HG03097 (cell line): ENCODE results near the gene LSS.

ENCODE experiments used
- ATAC-seq: cut with Tn5 transposase; IDR thresholded peaks from one replicate; pipeline ENCODE4 v1.9.1; 2021; ENCODE audit not compliant: unreplicated experiment, low FRiP score

Gene LSS

DNA sequence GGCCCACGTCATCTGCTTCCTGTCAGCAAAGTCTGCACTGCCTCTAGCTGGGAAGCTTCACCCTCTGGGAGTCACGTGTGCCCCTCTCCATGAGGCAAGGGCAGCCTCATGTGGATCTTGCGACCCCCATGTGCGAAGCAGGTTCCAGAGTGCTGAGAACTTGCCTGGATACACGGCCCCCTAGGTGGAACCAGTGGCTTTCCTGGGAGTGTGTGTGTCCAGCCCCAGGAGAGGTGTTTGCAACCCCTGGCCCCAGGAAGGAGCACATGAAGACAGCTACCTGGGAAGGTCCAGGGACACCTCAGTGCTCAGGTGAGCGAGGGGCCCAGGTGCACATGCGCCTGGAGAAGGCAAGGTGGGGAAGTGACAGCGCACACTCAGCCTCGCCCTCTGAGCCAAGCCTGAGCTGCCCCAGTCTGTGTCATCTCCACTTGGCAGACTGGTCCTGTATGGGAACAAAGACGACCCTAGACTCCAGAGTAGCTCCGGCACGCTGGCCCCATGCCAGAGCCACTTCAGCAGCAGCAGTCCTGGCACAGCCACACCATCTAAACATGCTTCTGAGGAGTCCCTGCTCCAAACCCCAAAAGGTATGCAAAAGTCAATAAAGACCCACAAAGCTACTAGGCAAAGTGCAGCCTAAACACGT is 8.9 kb downstream of the LSS start:
- no peak for ATAC-seq

DNA sequence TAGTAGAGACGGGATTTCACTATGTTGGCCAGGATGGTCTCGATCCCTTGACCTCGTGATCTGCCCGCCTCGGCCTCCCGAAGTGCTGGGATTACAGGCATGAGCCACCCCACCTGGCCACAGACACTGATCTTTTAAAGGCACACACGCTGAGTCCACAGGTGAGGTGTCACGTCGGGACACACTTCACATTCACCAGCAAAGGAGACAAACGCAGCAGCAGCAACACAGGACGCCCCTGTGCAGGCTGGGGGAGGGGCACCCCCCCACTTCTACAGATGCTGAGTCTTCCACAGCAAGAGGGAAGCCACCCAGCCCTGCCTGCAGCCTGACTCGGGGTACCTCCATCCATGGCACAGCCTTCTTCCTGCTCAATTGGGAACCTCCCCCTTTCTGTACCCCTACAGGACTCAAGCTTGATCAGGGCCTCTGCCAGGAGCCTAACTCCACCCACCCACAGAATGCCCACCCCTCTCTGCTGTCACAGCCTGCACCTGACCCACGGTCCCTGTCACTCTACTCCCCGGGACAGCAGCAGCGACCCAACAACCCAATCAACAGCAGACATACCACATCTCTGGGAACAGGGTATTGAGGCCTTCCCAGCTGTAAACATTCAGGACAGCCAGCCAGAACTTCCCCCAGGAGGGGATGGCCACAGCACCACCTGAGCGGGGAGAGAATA is 9.5 kb downstream of the LSS start:
- no peak for ATAC-seq

DNA sequence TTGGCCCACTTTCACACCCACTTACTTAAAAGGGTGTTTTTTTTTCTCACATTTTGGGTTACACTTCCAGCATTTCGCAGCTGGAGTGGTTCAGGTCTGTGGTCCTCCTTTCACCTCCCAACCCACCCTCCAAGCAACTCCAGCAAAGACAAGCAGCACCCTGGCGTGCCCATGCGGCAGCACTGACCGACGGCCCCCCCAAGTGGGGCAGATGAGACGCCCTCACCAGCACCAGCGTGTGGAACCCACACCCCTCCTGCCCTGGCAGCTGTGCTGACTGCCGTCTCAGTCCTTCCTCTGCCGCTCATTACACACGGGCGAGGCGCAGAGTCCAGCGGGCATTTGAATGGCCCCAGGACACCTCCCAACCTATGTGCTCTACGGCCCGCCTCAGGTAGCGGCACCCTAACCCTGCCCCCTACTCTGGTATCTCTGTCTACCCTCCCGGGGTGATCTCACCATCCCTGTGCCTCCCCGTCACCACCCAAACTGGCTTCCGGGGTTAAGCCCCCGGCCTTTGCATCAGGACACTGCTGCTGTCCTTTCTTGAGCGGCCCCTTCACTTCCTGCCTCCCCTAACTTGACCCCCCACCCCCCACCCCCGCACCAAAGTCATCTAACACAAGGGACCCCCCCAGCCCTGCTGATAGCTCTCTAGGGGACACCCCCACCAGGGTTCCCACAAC is 10.9 kb downstream of the LSS start:
- no peak for ATAC-seq

DNA sequence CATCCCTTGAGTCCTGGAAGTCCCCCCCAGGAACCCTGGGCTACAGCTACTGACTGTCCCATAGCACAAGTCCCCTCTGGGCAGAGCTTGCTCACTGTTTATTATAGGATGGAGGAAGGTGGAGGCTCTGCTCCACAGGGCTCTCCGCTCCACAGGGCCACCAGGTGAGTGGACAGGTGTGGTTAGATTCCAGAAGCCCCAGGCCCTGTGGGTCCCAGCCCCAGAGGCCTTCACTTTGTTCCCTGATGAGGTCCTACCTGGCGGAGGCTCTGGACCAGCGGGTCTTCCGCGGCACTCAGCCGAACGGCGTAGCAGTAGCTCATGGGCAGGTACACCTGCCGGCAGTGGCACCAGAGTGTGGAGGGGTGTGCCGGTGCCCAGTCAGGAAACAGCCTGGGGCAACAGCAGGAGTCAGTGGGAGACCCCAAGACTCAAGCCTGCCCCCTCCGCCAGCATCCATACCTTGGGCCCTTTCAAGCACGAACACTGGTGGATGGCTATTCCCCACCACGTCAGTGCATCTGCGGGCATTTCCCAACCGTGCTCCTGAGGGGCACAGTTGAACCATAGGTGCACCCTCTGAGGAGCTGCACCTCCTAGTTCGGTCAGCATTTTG is 12.3 kb downstream of the LSS start:
- ATAC-seq: no peak

DNA sequence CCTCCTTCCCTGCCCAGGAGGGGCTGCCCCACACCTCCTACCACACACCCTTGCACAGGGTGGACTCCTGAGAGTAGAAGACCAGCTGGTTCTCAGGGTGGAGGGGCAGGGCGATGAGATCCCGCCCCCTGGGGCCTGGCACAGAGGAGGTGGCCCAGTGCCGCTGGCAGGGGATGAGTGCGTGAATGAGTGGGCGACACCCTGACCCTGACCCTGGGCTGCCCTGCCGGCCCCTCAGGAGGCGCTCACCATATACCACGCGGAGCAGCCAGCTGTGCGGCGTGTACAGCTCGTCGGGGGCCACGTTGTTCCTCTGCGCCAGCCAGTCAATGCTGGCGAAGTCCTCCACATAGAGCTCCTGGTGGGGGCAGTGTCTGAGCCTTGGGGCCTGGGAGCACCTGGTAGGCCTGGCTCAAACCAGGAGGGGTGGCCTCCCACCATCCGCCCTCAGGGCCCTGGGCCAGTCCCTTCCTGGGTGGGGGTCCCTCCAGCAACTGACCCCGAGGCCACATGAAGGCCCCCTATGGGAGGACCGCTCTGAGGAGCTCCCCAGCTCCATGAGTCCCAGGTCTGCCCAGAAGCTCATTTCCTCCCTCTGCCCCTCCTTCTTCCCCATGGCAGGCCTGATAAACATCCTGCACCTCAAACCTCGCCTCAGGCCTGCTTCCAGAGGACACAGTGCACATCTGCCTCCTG is 13.0 kb downstream of the LSS start:
- ATAC-seq: no peak

DNA sequence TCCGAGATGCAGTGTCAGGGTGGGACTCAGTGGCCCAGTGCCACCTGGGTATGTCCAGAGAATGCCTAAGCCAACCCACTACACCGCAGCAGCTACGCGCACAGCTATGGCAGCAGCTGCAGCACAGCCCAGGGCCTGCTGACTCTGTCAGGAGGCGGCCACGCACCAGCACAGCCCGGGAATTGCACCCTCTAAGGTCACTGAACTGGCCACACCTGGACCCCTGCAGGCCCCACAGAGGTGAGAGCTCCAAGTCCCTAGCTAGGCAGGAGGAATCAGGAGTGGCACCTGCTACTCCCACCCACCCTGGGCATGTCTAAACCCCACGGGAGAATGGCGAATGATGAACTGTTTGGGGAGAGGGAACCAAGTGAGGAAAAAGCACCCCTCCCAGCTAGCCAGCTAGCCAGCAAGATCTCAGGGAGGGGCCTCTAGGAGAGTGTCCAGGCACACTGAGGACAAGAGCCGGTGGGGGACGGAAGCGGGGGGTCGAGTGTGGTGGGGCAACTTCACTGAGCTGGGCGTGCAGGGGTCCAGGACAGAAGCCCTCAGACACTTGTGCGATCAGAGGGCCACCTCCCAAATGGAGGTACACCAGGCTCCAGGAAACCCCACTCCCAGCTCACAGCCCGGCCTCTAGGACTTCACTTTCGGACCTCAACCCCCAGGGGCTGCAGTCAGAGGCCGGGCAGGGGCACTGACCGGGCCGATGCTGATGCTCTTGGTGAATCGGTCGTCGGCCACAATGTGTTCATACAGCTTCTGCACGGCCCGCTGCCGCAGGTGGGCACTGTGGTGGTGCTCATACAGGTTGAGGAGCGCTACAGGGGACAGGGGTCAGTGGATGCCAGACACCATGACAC is 13.9 kb downstream of the LSS start:
- no peak for ATAC-seq

DNA sequence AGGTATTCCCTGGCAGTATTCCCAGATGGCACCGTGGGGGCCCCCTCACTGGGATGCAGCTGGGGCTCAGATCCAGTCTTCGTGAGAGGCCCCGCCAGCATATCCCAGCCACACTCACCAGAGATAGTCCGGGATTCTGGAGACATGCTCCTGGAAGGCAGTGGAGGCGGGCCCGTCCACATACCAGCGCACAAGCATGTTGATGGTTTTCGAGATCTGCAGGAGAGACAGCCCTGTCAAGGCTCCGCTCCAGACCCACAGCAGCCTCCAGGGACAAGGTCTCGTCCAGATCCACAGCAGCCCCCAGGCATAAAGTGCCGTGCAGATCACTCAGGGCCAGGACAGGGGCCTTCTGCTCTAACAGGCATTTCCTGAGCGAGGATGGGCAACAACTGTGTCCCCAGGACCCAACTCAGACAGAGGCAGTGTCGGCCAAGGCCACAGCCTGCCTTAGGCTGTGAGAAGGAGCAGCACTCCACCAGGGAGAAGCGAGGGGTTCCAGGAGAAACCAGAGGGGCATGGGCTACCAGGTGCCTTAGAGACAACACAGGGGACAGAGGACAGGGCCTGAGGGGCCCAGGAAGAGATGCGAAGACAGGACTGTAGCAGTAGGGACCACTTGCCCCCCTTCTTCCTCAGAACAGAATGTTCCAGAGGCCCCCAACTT is 14.8 kb downstream of the LSS start:
- ATAC-seq: no peak

DNA sequence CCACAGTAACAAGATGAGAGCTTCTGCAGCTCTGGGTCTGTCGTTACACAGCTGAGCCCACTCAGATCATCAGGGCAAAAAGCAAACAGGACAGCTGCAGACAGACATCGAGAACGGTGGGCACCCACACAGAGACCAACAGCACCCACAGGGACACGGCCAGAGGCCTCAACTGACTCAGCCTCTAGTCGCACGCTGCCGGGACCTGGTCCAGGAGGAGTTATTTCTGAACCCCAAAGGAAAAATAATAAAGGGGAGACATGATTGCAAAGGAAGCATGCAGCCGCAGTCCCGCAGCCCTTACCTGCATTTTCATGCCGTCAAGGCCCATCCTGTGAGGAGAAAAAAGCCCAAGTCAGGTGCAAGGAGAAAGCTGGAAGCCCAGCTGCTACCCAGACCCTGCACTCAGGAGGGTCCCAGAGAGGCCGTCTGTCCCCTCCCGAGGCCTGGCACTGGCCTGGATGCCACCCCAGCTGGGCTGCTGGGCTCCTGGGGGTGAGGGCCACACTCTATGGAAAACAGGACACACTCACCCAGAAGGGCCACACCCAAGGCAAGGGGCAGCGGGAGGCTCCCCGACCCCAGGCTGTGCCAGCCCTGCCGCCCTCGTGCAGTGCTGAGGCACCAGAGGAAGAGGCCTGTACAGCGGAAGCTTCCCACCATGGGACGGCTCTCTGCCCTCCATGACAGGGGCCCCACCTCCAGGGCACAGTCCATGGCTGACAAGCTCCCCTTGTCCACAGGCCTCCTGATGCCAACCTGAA is 15.7 kb downstream of the LSS start:
- ATAC-seq: no peak

DNA sequence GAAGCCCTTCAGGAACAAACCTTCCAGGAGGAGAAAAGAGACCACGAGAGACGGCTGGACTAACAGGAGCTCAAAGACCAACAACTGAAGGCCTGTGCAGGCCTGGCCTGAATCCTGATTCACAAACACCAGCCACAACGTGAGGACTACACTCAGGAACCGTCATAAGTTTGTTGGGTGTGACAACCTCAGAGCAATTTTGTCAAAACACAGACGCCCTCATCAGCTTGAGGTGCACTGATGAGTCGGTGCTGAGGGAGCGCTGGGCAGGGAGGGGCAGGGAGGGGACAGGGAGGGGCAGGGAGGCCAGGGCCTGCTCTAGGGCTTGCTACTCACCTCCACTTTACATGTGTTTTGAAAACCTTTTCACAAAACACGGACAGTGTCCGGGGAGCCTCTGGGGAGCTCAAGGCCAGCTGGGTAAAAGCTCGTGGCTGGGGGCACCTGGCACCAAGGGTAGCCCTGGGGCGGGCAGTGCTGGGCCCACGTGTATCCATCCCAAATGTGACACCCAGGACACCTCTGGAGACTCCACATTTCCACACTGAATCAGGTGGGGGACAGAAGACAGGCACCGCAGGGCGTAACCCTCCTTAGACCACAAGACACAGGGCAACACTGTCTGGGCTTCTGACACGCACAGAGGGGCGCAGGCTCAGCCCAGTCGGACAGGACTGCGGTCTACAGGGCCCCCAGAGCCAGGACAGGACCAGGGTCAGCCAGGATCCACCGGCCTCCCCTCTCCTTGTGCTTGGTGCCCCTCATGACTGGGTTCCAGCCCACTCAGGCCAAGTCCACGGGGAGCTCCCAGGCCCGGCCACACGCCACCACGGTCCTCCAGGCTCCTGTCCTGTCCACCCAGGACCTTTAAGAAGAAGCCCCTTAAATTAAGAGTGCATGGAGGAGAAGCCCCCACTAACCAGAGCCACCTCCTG is 16.5 kb downstream of the LSS start:
- no peak for ATAC-seq

DNA sequence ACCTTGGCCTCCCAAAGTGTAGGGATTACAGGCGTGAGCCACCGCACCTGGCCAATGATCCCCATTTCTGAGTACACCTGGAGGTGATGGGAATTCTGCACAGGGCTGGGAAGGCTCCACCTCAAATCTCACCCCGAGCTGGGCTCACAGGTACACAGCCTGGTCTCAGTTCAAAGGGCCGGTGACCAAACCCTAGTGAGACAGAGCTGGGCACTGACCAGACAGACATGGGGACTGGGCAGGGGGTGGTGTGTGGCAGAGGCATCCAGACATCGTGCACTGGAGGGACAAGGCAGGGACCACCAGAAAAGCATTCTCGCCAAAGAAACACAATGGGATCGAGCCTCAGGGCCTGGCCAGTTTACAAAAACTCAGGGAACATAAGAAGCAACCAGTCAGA is 17.2 kb downstream of the LSS start:
- no peak for ATAC-seq

DNA sequence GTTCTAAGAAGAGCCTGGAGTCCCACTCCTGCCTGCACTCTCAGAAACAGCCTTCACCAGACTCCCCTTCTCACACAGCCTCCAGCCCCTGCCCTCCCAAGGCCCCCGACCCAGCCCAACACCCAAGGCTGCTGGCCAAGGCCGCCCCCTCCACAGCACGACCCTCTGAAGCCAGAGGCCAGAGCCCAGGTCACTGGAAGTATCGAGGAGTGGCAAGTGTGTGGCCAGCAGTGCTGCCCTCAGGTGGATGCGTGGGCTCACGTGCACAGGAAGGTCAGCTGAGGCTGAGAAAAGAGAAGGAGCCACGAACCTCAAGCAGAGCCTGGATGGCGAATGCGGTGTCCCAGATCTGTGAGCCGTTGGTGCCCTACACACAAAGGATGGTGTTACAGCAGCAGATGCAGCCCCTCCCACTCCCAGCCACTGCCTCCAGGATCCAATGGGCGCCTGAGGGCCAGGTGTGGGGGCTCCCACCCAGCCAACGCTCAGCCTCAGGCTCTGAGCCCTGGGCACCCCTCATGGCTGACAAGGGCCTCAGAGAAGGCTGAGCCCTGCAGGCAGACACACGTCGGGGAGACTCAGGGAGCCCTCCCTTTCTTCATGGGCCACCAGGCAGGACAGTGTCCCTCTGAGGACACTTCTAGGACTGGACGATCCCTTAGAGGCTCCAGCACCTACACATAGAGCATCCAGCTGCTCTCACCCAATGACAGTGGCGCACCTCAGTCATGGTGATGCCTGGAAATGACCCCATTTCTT is 18.0 kb downstream of the LSS start:
- no peak for ATAC-seq

DNA sequence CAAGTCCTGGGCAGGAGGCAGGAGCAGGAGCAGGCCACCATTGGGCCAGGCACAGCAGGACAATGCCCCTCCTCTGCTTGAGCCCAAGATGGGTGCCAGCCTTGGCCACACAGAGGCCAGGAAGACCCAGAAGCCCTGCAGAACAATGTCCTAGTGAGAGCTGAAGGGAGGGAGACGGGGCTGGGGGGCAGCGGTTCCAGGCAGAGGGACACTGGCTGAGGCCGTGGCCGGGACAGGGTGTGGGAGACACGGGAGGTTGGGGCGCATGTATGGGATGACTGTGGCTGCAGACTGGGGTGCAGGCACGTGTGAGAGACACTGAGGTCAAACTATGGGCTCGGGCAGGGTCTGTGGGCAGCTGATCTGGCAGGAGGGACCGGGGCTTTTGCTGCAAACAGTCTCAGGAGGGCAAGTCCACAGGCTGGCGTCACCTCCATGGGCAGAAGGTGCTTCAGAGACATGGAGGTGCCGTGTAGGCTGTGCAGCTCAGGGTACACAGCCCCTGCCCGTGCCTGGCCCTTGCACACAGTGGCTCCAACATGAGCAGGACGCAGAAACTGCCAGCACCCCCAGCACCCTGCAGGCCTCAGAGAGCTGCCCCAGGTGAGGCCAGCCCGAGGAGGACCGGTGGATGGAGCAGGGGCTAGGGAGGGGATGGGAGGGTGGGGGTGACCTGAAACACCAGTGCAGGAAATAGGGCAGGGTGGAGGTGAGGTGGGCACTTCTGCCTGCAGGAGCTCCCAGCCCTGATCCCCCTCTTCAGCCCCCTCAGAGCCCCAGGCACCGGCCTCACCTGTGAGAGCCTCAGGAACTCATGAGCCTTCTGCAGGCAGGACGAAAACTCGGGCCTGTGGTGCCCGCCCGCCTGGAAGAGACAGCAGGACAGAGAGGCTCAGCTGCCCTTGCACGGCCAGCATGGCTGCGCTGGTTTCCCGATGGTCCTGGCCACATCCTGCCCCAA is 19.5 kb downstream of the LSS start:
- ATAC-seq: no peak

DNA sequence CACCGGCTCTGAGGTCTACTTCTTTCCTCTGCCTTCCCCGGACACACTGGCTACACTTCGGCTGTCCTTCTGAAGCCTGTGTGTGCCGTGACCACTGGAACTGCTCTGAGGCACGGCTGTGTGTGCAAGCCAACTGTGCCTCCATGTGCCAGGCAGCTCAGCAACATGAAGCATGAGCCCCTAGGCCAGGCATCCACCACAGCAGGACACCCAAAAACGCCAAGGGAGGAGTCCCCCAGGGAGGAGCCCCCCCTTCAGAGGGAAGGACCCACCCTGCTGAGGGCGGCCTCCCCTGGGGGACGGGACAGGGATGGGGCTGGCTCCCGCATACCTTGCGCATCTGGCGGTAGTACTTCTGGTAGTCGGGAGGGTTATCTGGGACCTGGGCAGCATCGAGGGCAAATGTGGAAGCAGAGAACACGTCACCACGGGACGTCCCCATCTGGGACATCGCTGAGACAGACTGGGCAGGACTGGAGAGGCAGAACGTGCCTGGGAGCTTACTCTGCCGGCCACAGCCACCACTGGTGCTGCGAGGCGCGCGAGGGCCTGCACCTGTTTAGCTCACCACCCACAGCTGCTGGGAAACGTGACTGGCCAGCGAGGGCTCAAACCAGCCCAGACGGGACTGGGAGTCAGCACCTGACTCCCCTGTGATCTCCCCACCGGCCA is 20.5 kb downstream of the LSS start:
- ATAC-seq: no peak

DNA sequence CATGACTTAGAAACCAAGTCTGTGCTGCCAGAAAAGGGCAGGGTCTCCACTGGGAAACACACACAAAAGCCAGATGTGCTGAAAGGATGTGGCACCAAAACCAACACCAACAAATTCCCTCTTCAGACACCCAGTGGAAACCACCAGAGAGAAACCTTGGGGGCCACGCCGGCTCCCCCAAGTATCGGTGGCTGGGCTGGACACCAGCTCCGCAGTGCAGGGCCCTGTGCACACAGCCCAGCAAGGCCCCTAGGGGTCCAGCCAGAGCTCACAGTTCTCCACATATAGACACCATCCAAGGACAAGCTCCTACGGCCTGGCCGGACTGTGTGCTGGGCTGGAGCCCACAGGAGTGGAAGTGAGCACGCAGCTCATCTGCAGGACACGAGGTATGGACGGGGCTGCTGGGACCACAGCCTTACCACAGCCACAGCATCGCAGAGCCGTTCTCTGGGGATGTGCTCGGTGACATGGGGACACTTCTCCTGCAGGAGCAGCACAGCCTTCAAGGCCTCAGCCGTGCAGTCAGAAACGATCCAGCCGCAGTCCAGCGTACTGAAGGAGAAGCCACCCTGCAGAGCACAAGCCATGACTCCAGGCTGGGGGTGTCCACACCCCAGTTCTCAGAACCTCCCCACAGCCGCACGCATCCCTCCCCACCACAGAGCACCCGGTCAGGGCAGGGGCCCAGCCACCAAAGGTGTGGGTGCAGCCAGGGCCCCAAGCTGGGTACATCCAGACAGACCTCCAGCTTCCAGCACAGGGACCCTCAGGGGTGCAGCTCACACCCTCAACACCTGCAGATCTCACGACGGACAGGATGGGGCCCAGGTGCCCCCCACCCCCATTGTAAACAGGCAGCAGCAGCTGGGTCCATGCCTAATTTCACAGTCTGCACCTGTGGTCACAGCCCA is 21.3 kb downstream of the LSS start:
- ATAC-seq: no peak
